Ovary (tissue), 3 donors: ENCODE measurements around the gene HSD17B11.
"Not testable (repeated sequence)": the region's sequence is repeated elsewhere in the genome, so short reads cannot be mapped to it uniquely, and the experiment has no call there.

Source experiments
- CTCF ChIP-seq, 3 donors: fragments of 450-650 bp in 2 of 3; fragments of 200-600 bp in 1 of 3; IDR thresholded peaks; one replicate each; pipeline versions ENCODE4 v1.5.1 to v1.8.0; 2016 to 2022; ENCODE audit warnings: antibody characterized with exemption in 3 of 3, mild to moderate bottlenecking in 1 of 3
- EP300 ChIP-seq: sonication (generic); formaldehyde crosslinking; IDR thresholded peaks from one replicate; pipeline ENCODE4 v1.6.1; 2017; ENCODE audit warnings: antibody characterized with exemption
- POLR2A ChIP-seq: fragments of 450-650 bp; IDR thresholded peaks from one replicate; pipeline ENCODE4 v1.6.1; 2017; ENCODE audit warnings: antibody characterized with exemption, mild to moderate bottlenecking, moderate library complexity
- donor health status: DM: no; HTN: no; CAD: no.

GRCh38 chr4:87424099-87424543 lies 33.1 kb upstream of the HSD17B11 start:
- TF ChIP-seq CTCF (IDR thresholded peaks at IDR 0.05); POLR2A; EP300: not testable (repeated sequence)
